HCT116 (cell line): ENCODE results near the gene SPATA2L. TPM values are rescaled to one million over a fixed set of nuclear protein-coding genes. Genes with fewer than 3 reads are reported as not detected.

Source experiments
- ATAC-seq: fragments of 200-7000 bp; cut with Tn5 transposase; 2 replicates; pipeline ENCODE4 v1.9.1; 2020; ENCODE audit warnings: mild to moderate bottlenecking, moderate library complexity
- BruUV-seq: library from RNA; stranded (reverse); fragments of 400-500 nt; replicated peaks from 2 replicates; lab custom pipeline; 2021; lab: Mats Ljungman, UMichigan
- CTCF ChIA-PET: fragments of 300-600 bp; sonication (Branson Sonifier 250); formaldehyde crosslinking; loops from one replicate; lab custom pipeline; 2021; ENCODE audit warnings: antibody characterized with exemption; lab: Charles Lee
- POLR2A ChIA-PET: fragments of 300-600, 350-600 bp; sonication (Branson Sonifier 250); formaldehyde crosslinking; loops from one replicate; lab custom pipeline; 2021; ENCODE audit warnings: antibody characterized with exemption; lab: Charles Lee
- RAD21 ChIA-PET, 2 experiments: fragments of 300-600 bp; sonication (Branson Sonifier 250); formaldehyde crosslinking; loops; one replicate each; lab custom pipeline; 2023; ENCODE audit warnings: low total read pairs in 2 of 2; ENCODE audit not compliant: uncharacterized antibody in 2 of 2, unreplicated experiment in 2 of 2, low non-redundant PET in 1 of 2; lab: Charles Lee
- DNase-seq: peaks from one replicate; pipeline ENCODE4 v3.0.0-alpha.2; 2010; ENCODE audit warnings: low read depth, low spot score
- H2AFZ ChIP-seq: fragments of 200-600 bp; shearing (Covaris generic), sonication (generic); 2 replicates; pipeline ENCODE4 v1.6.1; 2017; ENCODE audit warnings: low read depth, mixed run types, mixed read lengths, antibody characterized with exemption, low read length; ENCODE audit not compliant: poor library complexity, severe bottlenecking
- H3K27ac ChIP-seq: 2 replicates; pipeline ENCODE4 v1.5.1; 2012; ENCODE audit warnings: low read depth, low read length
- H3K27me3 ChIP-seq: fragments of 200-600 bp; sonication (generic); 2 replicates; pipeline ENCODE4 v1.6.1; 2016; ENCODE audit warnings: mixed run types, low read length, mixed read lengths; ENCODE audit not compliant: insufficient read depth
- H3K36me3 ChIP-seq, 2 experiments: fragments of 200-500 bp in 1 of 2; fragments of 200-600 bp in 1 of 2; sonication (Bioruptor generic) in 1 of 2; sonication (generic) in 1 of 2; 2 replicates each; pipeline versions ENCODE4 v1.5.1 to v1.6.1; 2014 to 2016; ENCODE audit warnings: low read length in 2 of 2, inconsistent platforms in 1 of 2, mixed read lengths in 1 of 2, mixed run types in 1 of 2; ENCODE audit not compliant: insufficient read depth in 2 of 2, control insufficient read depth in 1 of 2
- H3K4me1 ChIP-seq, 2 experiments: fragments of 200-600 bp in 1 of 2; sonication (generic) in 1 of 2; 2 replicates each; pipeline versions ENCODE4 v1.5.1 to v1.6.1; 2012 to 2017; ENCODE audit warnings: low read length in 2 of 2, inconsistent platforms in 1 of 2, mild to moderate bottlenecking in 1 of 2, mixed read lengths in 1 of 2, mixed run types in 1 of 2, moderate library complexity in 1 of 2; ENCODE audit not compliant: insufficient read depth in 2 of 2, control insufficient read depth in 1 of 2
- H3K4me2 ChIP-seq: fragments of 200-600 bp; sonication (generic); 2 replicates; pipeline ENCODE4 v1.6.1; 2017; ENCODE audit warnings: mixed run types, low read length, mixed read lengths
- H3K4me3 ChIP-seq, 2 experiments: fragments of 200-600 bp in 1 of 2; sonication (generic) in 1 of 2; replicated peaks in 1 of 2; 2 replicates each; pipeline ENCODE4 v1.5.1; 2011 to 2016; ENCODE audit warnings: low read length in 2 of 2, control low read depth in 1 of 2, low read depth in 1 of 2, mild to moderate bottlenecking in 1 of 2, mixed read lengths in 1 of 2, mixed run types in 1 of 2
- H3K79me2 ChIP-seq: fragments of 200-600 bp; sonication (generic); 2 replicates; pipeline ENCODE4 v1.6.1; 2017; ENCODE audit warnings: mild to moderate bottlenecking, mixed run types, low read length, moderate library complexity, mixed read lengths; ENCODE audit not compliant: insufficient read depth
- H3K9ac ChIP-seq: fragments of 200-600 bp; sonication (generic); 2 replicates; pipeline ENCODE4 v1.6.1; 2016; ENCODE audit warnings: low read length, mixed read lengths
- H3K9me2 ChIP-seq: fragments of 200-600 bp; sonication (generic), shearing (Covaris generic); 2 replicates; pipeline ENCODE4 v1.6.1; 2017; ENCODE audit warnings: mixed run types, mild to moderate bottlenecking, moderate library complexity; ENCODE audit not compliant: insufficient read depth
- H3K9me3 ChIP-seq, 2 experiments: fragments of 200-500 bp in 1 of 2; fragments of 200-600 bp in 1 of 2; sonication (Bioruptor generic) in 1 of 2; sonication (generic) in 1 of 2; 2 replicates each; pipeline ENCODE4 v1.6.1; 2014 to 2017; ENCODE audit warnings: low read length in 2 of 2, mixed read lengths in 2 of 2, inconsistent platforms in 1 of 2, low read depth in 1 of 2, mild to moderate bottlenecking in 1 of 2, mixed run types in 1 of 2, moderate library complexity in 1 of 2; ENCODE audit not compliant: control insufficient read depth in 1 of 2, insufficient read depth in 1 of 2
- H4K20me1 ChIP-seq: fragments of 200-600 bp; sonication (generic), shearing (Covaris generic); 2 replicates; pipeline ENCODE4 v1.6.1; 2017; ENCODE audit warnings: mixed run types, mild to moderate bottlenecking, moderate library complexity; ENCODE audit not compliant: insufficient read depth
- CBX3 ChIP-seq: IDR thresholded peaks from 2 replicates; pipeline ENCODE4 v1.6.1; 2012; ENCODE audit warnings: low read depth
- CEBPB ChIP-seq: IDR thresholded peaks from 2 replicates; pipeline ENCODE4 v1.6.1; 2012; ENCODE audit warnings: low read depth
- CTCF ChIP-seq, 3 experiments: fragments of 200-600 bp in 1 of 3; sonication (generic) in 1 of 3; IDR thresholded peaks in 2 of 3; conservative IDR thresholded peaks in 1 of 3; 2 replicates each; pipeline ENCODE4 v1.5.1; 2012 to 2017; ENCODE audit warnings: low read depth in 2 of 3, low read length in 2 of 3, antibody characterized with exemption in 1 of 3, borderline replicate concordance in 1 of 3, control low read depth in 1 of 3, mild to moderate bottlenecking in 1 of 3, mixed read lengths in 1 of 3, mixed run types in 1 of 3, moderate library complexity in 1 of 3; ENCODE audit not compliant: insufficient read depth in 1 of 3
- EGR1 ChIP-seq: IDR thresholded peaks from 2 replicates; pipeline ENCODE4 v1.6.1; 2012; ENCODE audit warnings: low read depth
- ELF1 ChIP-seq: IDR thresholded peaks from 2 replicates; pipeline ENCODE4 v1.6.1; 2012; ENCODE audit warnings: low read depth, borderline replicate concordance
- EZH2 ChIP-seq: fragments of 200-600 bp; sonication (generic); IDR thresholded peaks from 2 replicates; pipeline ENCODE4 v1.6.1; 2017; ENCODE audit warnings: antibody characterized with exemption, mixed run types
- EZH2phosphoT487 ChIP-seq: fragments of 200-600 bp; IDR thresholded peaks from 2 replicates; pipeline ENCODE4 v1.6.1; 2018; ENCODE audit warnings: antibody characterized with exemption, borderline replicate concordance
- FOSL1 ChIP-seq: IDR thresholded peaks from 2 replicates; pipeline ENCODE4 v1.6.1; 2012; ENCODE audit warnings: low read depth
- JUND ChIP-seq: IDR thresholded peaks from 2 replicates; pipeline ENCODE4 v1.6.1; 2012
- MAX ChIP-seq: IDR thresholded peaks from 2 replicates; pipeline ENCODE4 v1.6.1; 2012
- POLR2A ChIP-seq: IDR thresholded peaks from 2 replicates; pipeline ENCODE4 v1.7.0; 2011; ENCODE audit warnings: borderline replicate concordance; ENCODE audit not compliant: insufficient read depth, insufficient read length; ENCODE audit errors: extremely low read depth
- POLR2AphosphoS5 ChIP-seq: IDR thresholded peaks from 2 replicates; pipeline ENCODE4 v1.6.1; 2011; ENCODE audit warnings: mild to moderate bottlenecking, low read depth, low read length, moderate library complexity
- RAD21 ChIP-seq: IDR thresholded peaks from 2 replicates; pipeline ENCODE4 v1.6.1; 2012; ENCODE audit warnings: low read depth, mild to moderate bottlenecking
- SIN3A ChIP-seq: IDR thresholded peaks from 2 replicates; pipeline ENCODE4 v1.6.1; 2012; ENCODE audit warnings: low read depth
- SP1 ChIP-seq: IDR thresholded peaks from 2 replicates; pipeline ENCODE4 v1.6.1; 2012; ENCODE audit warnings: low read depth
- SRF ChIP-seq: IDR thresholded peaks from 2 replicates; pipeline ENCODE4 v1.6.1; 2012; ENCODE audit warnings: low read depth
- TCF7L2 ChIP-seq: IDR thresholded peaks from 2 replicates; pipeline ENCODE4 v1.7.0; 2011; ENCODE audit warnings: borderline replicate concordance, inconsistent platforms; ENCODE audit not compliant: insufficient read depth, insufficient read length; ENCODE audit errors: extremely low read depth
- YY1 ChIP-seq: IDR thresholded peaks from 2 replicates; pipeline ENCODE4 v1.6.1; 2011; ENCODE audit warnings: low read length, low read depth, moderate library complexity, mild to moderate bottlenecking; ENCODE audit not compliant: insufficient replicate concordance; ENCODE audit errors: extremely low read depth
- ZFX ChIP-seq: fragments of 450-650 bp; IDR thresholded peaks from 2 replicates; pipeline ENCODE4 v1.6.1; 2017
- ZNF274 ChIP-seq: fragments of 200-500 bp; sonication (Bioruptor generic); IDR thresholded peaks from 2 replicates; pipeline ENCODE4 v1.6.1; 2014; ENCODE audit warnings: mild to moderate bottlenecking, low read depth, low read length, inconsistent platforms
- intact Hi-C: fragments of 100-400 bp; cut with micrococcal nuclease; formaldehyde crosslinking; loops from 2 replicates; pipeline ENCODE4 v1.10.0; 2022
- total RNA-seq: library from RNA; stranded (reverse); gene quantifications from one replicate; pipeline ENCODE4 v1.2.1, GENCODE V29; 2021; ENCODE audit not compliant: unreplicated experiment
- TF ChIP-seq, protein P1 (sequence below): IDR thresholded peaks from 2 replicates; pipeline ENCODE4 v1.6.1; 2012
- TF ChIP-seq, protein P2 (sequence below): IDR thresholded peaks from 2 replicates; pipeline ENCODE4 v1.6.1; 2011; ENCODE audit warnings: mild to moderate bottlenecking, low read length, moderate library complexity; ENCODE audit not compliant: insufficient replicate concordance; ENCODE audit errors: extremely low read depth

The SPATA2L gene
- total RNA-seq, 1 experiment from 2014 or later = 50.5 TPM

GRCh38 chr16:89686520-89687091, 14.9 kb downstream of the SPATA2L start, which contains the start of gene CDK10:
CDK10 (plus strand) TSS chr16:89686689; CDS start chr16:89686711, 22 bp downstream.
- H3K4me1 ChIP-seq = peaks cover 9 to 20% of the 10 kb centered on the region in 2 experiments
- H3K4me2 ChIP-seq = peak within 1 kb of the TSS; percentile 95
- DNase-seq (peak; percentile 84), ATAC-seq (peak; percentile 87)
- intact Hi-C loops = loop anchor here (1.0 kb wide), 1 partner anchor 14 kb away; no protein-coding TSS in a partner anchor
- peaks cover 30% of the 10 kb centered on the region for H3K79me2 ChIP-seq
- no peaks in the 10 kb centered on the region for H3K27me3 ChIP-seq
- POLR2A ChIA-PET = interaction anchor here (1.0 to 1.4 kb wide), 5 partner anchors 9 to 19 kb away, joined by 3 to 7 read pairs (median 4); no protein-coding TSS in a partner anchor
- H3K36me3 ChIP-seq = peaks cover 11 to 47% of the 10 kb centered on the region in 2 experiments; a peak in 3 of 4 replicates
- peak within 1 kb of the TSS; percentile 86 for H3K9ac ChIP-seq
- no peaks in the 10 kb centered on the region for H4K20me1 ChIP-seq
- peak within 1 kb of the TSS; percentile 80 for H3K27ac ChIP-seq
- H2AFZ ChIP-seq = no peak within 1 kb of the TSS
- CTCF ChIA-PET = interaction anchor here (0.9 to 1.8 kb wide), 5 partner anchors 13 to 121 kb away, joined by 3 to 14 read pairs (median 3); no protein-coding TSS in a partner anchor
- peaks cover 6% of the 10 kb centered on the region in 2 experiments; a peak in 2 of 4 replicates for H3K9me3 ChIP-seq
- no peaks in the 10 kb centered on the region for H3K9me2 ChIP-seq
- RAD21 ChIA-PET = interaction anchor here in 1 of 2 experiments (0.7 kb wide), 1 partner anchor 13 kb away, joined by 3 read pairs; no protein-coding TSS in a partner anchor
- peak within 1 kb of the TSS; percentile 57 to 85 for H3K4me3 ChIP-seq
- TSS peak; percentile 50 for BruUV-seq
- TF ChIP-seq SP1 (no peak), ZNF274 (no peak), FOSL1 (no peak), EGR1 (peak; percentile 80), ZFX (no peak), CBX3 (no peak), POLR2AphosphoS5 (peak; percentile 95), EZH2 (no peak), RAD21 (no peak), YY1 (peak; percentile 89), JUND (no peak), POLR2A (peak; percentile 78), SRF (no peak), EZH2phosphoT487 (no peak), CEBPB (no peak), MAX (peak; percentile 97), ELF1 (no peak; the same call in 1 of the 2 replicates), SIN3A (peak; percentile 78), CTCF (IDR thresholded peaks at IDR 0.05 in 2 of 3, conservative IDR thresholded peaks at IDR 0.05 in 1 of 3; ENCODE audit: borderline replicate concordance in 1 of 3, insufficient read depth in 1 of 3, low read depth in 2 of 3, low read length in 2 of 3) (no peak), TCF7L2 (peak; percentile 6)
- TF ChIP-seq, protein P1, sequence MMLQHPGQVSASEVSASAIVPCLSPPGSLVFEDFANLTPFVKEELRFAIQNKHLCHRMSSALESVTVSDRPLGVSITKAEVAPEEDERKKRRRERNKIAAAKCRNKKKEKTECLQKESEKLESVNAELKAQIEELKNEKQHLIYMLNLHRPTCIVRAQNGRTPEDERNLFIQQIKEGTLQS = no peak
- TF ChIP-seq, protein P2, sequence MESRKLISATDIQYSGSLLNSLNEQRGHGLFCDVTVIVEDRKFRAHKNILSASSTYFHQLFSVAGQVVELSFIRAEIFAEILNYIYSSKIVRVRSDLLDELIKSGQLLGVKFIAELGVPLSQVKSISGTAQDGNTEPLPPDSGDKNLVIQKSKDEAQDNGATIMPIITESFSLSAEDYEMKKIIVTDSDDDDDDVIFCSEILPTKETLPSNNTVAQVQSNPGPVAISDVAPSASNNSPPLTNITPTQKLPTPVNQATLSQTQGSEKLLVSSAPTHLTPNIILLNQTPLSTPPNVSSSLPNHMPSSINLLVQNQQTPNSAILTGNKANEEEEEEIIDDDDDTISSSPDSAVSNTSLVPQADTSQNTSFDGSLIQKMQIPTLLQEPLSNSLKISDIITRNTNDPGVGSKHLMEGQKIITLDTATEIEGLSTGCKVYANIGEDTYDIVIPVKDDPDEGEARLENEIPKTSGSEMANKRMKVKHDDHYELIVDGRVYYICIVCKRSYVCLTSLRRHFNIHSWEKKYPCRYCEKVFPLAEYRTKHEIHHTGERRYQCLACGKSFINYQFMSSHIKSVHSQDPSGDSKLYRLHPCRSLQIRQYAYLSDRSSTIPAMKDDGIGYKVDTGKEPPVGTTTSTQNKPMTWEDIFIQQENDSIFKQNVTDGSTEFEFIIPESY = peak; percentile 46
